Gastroesophageal sphincter (tissue), 4 donors: ENCODE data around the gene AKAP13. TPM values are rescaled to one million over a fixed set of nuclear protein-coding genes. Genes with fewer than 3 reads are reported as not detected.

ENCODE experiments used
- ATAC-seq: fragments of 150-250 bp; one replicate; pipeline ENCODE4 v1.9.1; 2016; ENCODE audit warnings: mild to moderate bottlenecking, moderate library complexity
- H3K27ac ChIP-seq, 4 donors: fragments of 200-600 bp; sonication (generic) in 3 of 4; 1 replicate in 3 of 4; 2 replicates in 1 of 4; pipeline ENCODE4 v1.5.1; 2016 to 2019
- H3K27me3 ChIP-seq: fragments of 200-600 bp; sonication (generic); one replicate; pipeline ENCODE4 v1.5.1; 2019
- H3K36me3 ChIP-seq, 2 donors: fragments of 200-600 bp; sonication (generic); one replicate each; pipeline ENCODE4 v1.5.1; 2019; ENCODE audit warnings: control low read depth in 1 of 2
- H3K4me1 ChIP-seq, 3 donors: fragments of 200-600 bp; sonication (generic); 1 replicate in 2 of 3; 2 replicates in 1 of 3; pipeline ENCODE4 v1.5.1; 2016 to 2019; ENCODE audit warnings: control low read depth in 2 of 3
- H3K4me3 ChIP-seq, 2 donors: fragments of 200-600 bp; sonication (generic); one replicate each; pipeline ENCODE4 v1.5.1; 2019; ENCODE audit warnings: mild to moderate bottlenecking in 1 of 2, moderate library complexity in 1 of 2
- H3K9me3 ChIP-seq, 3 donors: fragments of 200-600 bp; sonication (generic); one replicate each; pipeline ENCODE4 v1.5.1; 2017 to 2019; ENCODE audit warnings: control low read depth in 2 of 3
- EP300 ChIP-seq: sonication (generic); formaldehyde crosslinking; IDR thresholded peaks from one replicate; pipeline ENCODE4 v1.6.1; 2017; ENCODE audit warnings: antibody characterized with exemption, mild to moderate bottlenecking
- POLR2A ChIP-seq, 2 donors: fragments of 450-650 bp; IDR thresholded peaks; one replicate each; pipeline ENCODE4 v1.6.1; 2017; ENCODE audit warnings: antibody characterized with exemption in 2 of 2, mild to moderate bottlenecking in 2 of 2, moderate library complexity in 1 of 2
- POLR2AphosphoS5 ChIP-seq: sonication (generic); formaldehyde crosslinking; IDR thresholded peaks from one replicate; pipeline ENCODE4 v1.6.1; 2017; ENCODE audit warnings: antibody characterized with exemption
- WGBS, 2 donors: methylation state at CpG; one replicate each; pipeline ENCODE4 v1.1.5; 2018; ENCODE audit warnings: low coverage in 1 of 2; 5-methylcytosine and 5-hydroxymethylcytosine counted together
- total RNA-seq, 4 donors: library from RNA; depleted of rRNA; stranded (reverse); fragments of >200 nt; gene quantifications; one replicate each; pipeline ENCODE4 v1.1.0, GENCODE V29; 2016
- TF ChIP-seq, protein P1 (sequence below), 4 experiments: fragments of 200-600 bp in 2 of 4; fragments of 450-650 bp in 2 of 4; sonication (generic) in 1 of 4; IDR thresholded peaks; one replicate each; pipeline ENCODE4 v1.5.1; 2017 to 2019; ENCODE audit warnings: antibody characterized with exemption in 4 of 4, mild to moderate bottlenecking in 2 of 4, moderate library complexity in 2 of 4

Gene AKAP13
- total RNA-seq, 4 donors from 2014 or later, result 196 to 252 (median 215) TPM

DNA sequence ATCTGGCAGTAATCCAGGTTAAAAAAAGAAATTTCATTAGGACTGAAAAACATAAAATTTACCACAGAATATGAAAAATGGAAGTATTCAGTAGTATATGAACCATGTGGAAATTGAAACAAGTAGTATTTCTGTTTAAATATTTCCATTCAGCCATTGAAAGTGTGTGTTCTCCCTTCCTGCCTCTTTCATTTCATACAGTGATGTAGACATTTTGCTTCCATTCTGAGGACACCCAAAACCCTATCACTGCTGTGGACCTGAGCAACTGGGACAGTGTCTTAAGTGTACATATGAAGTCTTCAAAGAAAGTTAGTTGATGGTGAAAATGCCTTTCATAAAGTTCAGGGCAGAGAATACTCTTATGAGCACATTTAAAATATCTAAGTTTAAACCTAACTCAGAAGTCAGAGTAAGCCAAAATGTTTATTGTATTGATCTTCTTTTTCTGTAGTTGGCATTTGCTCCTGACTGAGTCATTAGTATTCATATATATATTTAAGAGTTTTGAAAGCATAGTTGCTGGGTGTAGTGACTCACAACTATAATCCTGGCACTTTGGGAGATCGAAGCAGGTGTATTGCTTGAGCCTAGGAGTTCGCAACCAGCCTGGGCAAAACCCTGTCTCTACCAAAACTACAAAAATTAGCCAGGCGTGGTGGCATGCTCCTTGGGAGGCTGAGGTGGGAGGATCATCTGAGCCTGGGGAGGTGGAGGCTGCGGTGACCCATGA is 215.6 kb downstream of the AKAP13 start:
- H3K27me3 ChIP-seq, result no peaks in the 10 kb centered on the region
- no peak overlapping the region for H3K27ac ChIP-seq
- H3K4me1 ChIP-seq, result peaks cover 24 to 90% (median 28%) of the 10 kb centered on the region in 3 donors
- ATAC-seq, result no peak
- no peak overlapping the region for H3K4me3 ChIP-seq
- no peak for TF ChIP-seq POLR2AphosphoS5
- TF ChIP-seq POLR2A (IDR thresholded peaks at IDR 0.05), result no peak
- whole genome bisulfite sequencing, 2 donors, result 40 to 95% methylated on average over 1 to 4 of the region's 4 CpGs
- no peaks in the 10 kb centered on the region for H3K9me3 ChIP-seq
- H3K36me3 ChIP-seq, result no peaks in the 10 kb centered on the region

DNA sequence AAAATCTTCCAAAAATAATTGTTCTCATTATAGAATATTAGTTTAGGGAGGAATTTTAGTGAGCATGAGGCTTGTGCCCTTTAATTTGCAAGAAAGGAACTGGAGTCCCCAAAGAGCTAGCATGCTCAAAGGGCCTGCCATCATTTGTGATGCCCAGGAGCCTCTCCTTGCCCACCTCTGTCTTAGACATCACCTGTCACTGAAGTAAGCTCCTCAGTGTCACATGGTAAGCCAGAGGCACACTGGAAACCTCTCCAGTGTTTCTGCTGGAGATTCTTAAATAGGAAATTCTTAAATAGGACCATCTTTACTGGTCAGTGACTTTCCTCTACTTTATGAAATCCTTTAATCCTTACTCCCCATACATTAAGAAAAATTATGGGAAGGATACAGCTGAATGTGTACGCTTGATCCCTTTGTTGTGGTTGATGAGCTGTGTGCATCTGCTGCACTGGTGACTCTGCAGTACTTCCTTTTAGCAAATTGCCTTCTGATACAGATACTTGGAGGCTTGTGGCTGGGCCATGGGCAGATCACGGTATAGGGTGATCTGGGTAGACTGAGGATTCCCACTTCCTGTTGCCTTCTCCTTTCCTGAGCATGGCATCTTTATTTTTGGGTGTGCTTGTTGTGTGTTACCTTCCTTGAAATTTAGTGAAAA is 216.9 kb downstream of the AKAP13 start:
- 46 to 82% methylated on average over 2 of the region's 2 CpGs for WGBS, 2 donors
- no peak overlapping the region for H3K4me3 ChIP-seq
- H3K27me3 ChIP-seq, result no peaks in the 10 kb centered on the region
- H3K9me3 ChIP-seq, result no peaks in the 10 kb centered on the region
- H3K36me3 ChIP-seq, result no peaks in the 10 kb centered on the region
- ATAC-seq, result no peak
- peaks cover 24 to 81% (median 27%) of the 10 kb centered on the region in 3 donors for H3K4me1 ChIP-seq
- peak overlapping the region in 2 of 4 donors; percentile 21 to 47 for H3K27ac ChIP-seq
- TF ChIP-seq EP300 (no peak), POLR2A (IDR thresholded peaks at IDR 0.05) (no peak), POLR2AphosphoS5 (no peak)
- TF ChIP-seq, protein P1, sequence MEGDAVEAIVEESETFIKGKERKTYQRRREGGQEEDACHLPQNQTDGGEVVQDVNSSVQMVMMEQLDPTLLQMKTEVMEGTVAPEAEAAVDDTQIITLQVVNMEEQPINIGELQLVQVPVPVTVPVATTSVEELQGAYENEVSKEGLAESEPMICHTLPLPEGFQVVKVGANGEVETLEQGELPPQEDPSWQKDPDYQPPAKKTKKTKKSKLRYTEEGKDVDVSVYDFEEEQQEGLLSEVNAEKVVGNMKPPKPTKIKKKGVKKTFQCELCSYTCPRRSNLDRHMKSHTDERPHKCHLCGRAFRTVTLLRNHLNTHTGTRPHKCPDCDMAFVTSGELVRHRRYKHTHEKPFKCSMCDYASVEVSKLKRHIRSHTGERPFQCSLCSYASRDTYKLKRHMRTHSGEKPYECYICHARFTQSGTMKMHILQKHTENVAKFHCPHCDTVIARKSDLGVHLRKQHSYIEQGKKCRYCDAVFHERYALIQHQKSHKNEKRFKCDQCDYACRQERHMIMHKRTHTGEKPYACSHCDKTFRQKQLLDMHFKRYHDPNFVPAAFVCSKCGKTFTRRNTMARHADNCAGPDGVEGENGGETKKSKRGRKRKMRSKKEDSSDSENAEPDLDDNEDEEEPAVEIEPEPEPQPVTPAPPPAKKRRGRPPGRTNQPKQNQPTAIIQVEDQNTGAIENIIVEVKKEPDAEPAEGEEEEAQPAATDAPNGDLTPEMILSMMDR (IDR thresholded peaks at IDR 0.05), result no peak

DNA sequence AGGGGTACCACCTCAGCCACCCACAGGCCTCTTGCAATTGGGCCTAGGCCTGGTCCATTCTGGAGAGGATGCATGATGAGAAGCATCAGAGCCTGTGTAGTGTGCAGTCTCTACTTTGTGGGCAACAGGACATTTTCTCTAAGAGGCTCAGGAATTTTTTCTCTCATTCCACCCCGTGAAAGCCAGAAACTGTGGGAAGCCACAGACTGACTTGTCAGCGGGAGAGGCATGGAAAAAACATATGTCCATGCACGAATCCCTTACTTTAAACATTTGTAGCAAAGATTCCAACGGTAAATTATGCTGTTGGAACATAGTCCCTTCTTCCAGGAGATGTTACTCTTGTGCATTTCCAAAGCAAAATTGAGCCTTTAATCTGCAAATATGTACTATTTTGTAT is 217.8 kb downstream of the AKAP13 start:
- Histone ChIP-seq H3K27ac (peak overlapping the region; percentile 47 to 63 (median 54)), H3K36me3 (peaks cover 0 to 2% of the 10 kb centered on the region in 2 donors), H3K27me3 (no peaks in the 10 kb centered on the region), H3K4me3 (no peak overlapping the region), H3K9me3 (no peaks in the 10 kb centered on the region), H3K4me1 (peaks cover 20 to 74% (median 25%) of the 10 kb centered on the region in 3 donors)
- 41 to 46% methylated on average over 4 of the region's 4 CpGs for WGBS, 2 donors
- no peak for TF ChIP-seq POLR2AphosphoS5
- TF ChIP-seq POLR2A (IDR thresholded peaks at IDR 0.05), result no peak
- no peak for TF ChIP-seq EP300
- TF ChIP-seq, protein P1 (IDR thresholded peaks at IDR 0.05), result no peak
- ATAC-seq, result no peak

DNA sequence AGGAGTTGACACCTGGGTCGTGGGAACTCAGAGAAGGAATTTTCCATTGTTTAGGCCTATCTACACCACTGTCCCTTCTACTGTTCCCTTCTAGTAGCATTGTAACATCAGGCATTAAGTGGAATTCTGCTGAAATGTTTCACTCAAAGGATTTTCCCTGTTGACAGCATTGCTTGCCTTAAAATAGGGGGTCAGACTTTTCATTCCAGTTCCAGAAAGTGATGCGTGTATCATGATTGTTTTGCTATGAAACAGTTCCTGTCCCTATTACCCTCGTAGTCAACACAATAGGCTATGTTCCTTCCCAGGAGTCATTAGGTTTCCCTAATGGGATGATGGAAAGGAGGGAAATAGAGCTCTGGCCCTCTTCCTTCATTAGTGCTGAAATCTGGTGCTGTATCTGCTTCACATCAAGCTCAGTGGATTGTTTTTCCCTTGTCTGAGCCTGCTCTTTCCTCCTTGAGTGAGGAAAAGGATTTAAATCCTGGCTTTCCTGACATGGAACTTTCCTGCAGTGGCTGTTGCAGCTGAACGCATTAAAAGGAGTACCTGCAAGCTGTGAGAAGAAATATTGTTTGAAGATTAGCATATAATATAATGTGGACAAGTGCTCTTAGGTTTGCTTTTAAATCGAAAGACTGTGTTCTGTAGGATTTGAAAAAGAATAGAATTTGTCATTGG is 218.5 kb downstream of the AKAP13 start:
- Histone ChIP-seq H3K27me3 (no peaks in the 10 kb centered on the region), H3K4me3 (no peak overlapping the region), H3K9me3 (no peaks in the 10 kb centered on the region), H3K4me1 (peaks cover 20 to 69% (median 25%) of the 10 kb centered on the region in 3 donors), H3K27ac (peak overlapping the region; percentile 47 to 63 (median 54)), H3K36me3 (peaks cover 0 to 9% of the 10 kb centered on the region in 2 donors)
- 41 to 65% methylated on average over 4 to 5 of the region's 5 CpGs for WGBS, 2 donors
- TF ChIP-seq POLR2AphosphoS5, result peak; percentile 10
- TF ChIP-seq EP300, result no peak
- TF ChIP-seq POLR2A (IDR thresholded peaks at IDR 0.05), result no peak
- TF ChIP-seq, protein P1 (IDR thresholded peaks at IDR 0.05), result no peak
- peak; percentile 34 for ATAC-seq

DNA sequence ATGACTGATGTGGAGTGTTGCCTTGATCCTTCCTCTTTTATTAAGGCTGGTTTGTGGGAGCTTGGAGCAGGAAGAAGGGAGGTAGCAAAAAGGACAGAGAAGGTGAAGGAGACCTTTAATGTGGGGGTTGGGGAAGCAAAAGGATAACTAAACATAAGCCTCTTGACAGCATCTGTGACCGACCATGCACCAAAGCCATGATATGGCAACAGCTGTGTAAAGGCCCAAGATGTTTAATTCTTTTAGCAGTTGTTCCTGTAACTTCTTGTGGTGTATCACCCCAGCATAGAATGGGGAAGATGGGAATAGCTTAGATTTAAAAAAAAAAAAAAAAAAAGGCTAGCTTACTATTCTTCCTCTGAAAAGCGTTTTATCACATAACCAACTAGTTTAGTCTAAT is 219.6 kb downstream of the AKAP13 start:
- H3K4me3 ChIP-seq, result no peak overlapping the region
- no peaks in the 10 kb centered on the region for H3K27me3 ChIP-seq
- peaks cover 20 to 61% (median 25%) of the 10 kb centered on the region in 3 donors for H3K4me1 ChIP-seq
- no peak for ATAC-seq
- 60 to 88% methylated on average over 2 of the region's 2 CpGs for WGBS, 2 donors
- TF ChIP-seq, protein P1 (IDR thresholded peaks at IDR 0.05), result no peak
- no peak for TF ChIP-seq EP300
- no peak for TF ChIP-seq POLR2AphosphoS5
- no peak for TF ChIP-seq POLR2A (IDR thresholded peaks at IDR 0.05)
- peak overlapping the region in 2 of 4 donors; percentile 37 to 47 for H3K27ac ChIP-seq
- no peaks in the 10 kb centered on the region for H3K9me3 ChIP-seq
- H3K36me3 ChIP-seq, result peaks cover 0 to 10% of the 10 kb centered on the region in 2 donors
